SK-N-SH treated with all-trans-retinoic acid at 6 μM for 48 hours (cell line): ENCODE results near the gene RNF115.

ENCODE experiments used
- ARNTL ChIP-seq: fragments of 450-650 bp; formaldehyde crosslinking; IDR thresholded peaks from 2 replicates; pipeline ENCODE4 v1.5.0; 2020; ENCODE audit warnings: low read depth, mild to moderate bottlenecking, moderate library complexity, borderline replicate concordance
- CREB5 ChIP-seq: fragments of 250-450 bp; sonication (Bioruptor Pico); IDR thresholded peaks from 2 replicates; pipeline ENCODE4 v1.5.1; 2020; ENCODE audit warnings: low read depth, mild to moderate bottlenecking, moderate library complexity
- CSDC2 ChIP-seq: fragments of 250-450 bp; sonication (Bioruptor Pico); IDR thresholded peaks from 2 replicates; pipeline ENCODE4 v1.5.0; 2020; ENCODE audit warnings: mild to moderate bottlenecking, moderate library complexity
- CSRNP3 ChIP-seq: fragments of 250-450 bp; sonication (Bioruptor Pico); IDR thresholded peaks from 2 replicates; pipeline ENCODE4 v1.5.1; 2021; ENCODE audit warnings: mild to moderate bottlenecking, moderate library complexity
- PATZ1 ChIP-seq: fragments of 250-450 bp; sonication (Bioruptor Pico); IDR thresholded peaks from 2 replicates; pipeline ENCODE4 v1.8.0; 2020; ENCODE audit warnings: mild to moderate bottlenecking, moderate library complexity, borderline replicate concordance
- POU6F1 ChIP-seq: fragments of 250-450 bp; sonication (Bioruptor Pico); IDR thresholded peaks from 2 replicates; pipeline ENCODE4 v1.8.0; 2021; ENCODE audit warnings: low read depth, mild to moderate bottlenecking, moderate library complexity, borderline replicate concordance
- PPARA ChIP-seq: fragments of 250-450 bp; sonication (Bioruptor Pico); IDR thresholded peaks from 2 replicates; pipeline ENCODE4 v1.5.0; 2020; ENCODE audit warnings: mild to moderate bottlenecking, borderline replicate concordance
- RARB ChIP-seq: fragments of 250-450 bp; sonication (Bioruptor Pico); IDR thresholded peaks from 2 replicates; pipeline ENCODE4 v1.8.0; 2021; ENCODE audit warnings: mild to moderate bottlenecking, moderate library complexity
- SNAI2 ChIP-seq: fragments of 250-450 bp; sonication (Bioruptor Pico); IDR thresholded peaks from 2 replicates; pipeline ENCODE4 v1.5.0; 2020; ENCODE audit warnings: mild to moderate bottlenecking, moderate library complexity
- ZC3H10 ChIP-seq: fragments of 250-450 bp; sonication (Bioruptor Pico); IDR thresholded peaks from 2 replicates; pipeline ENCODE4 v1.5.1; 2021; ENCODE audit warnings: mild to moderate bottlenecking, moderate library complexity
- ZFP3 ChIP-seq: fragments of 250-450 bp; sonication (Bioruptor Pico); IDR thresholded peaks from 2 replicates; pipeline ENCODE4 v1.5.0; 2020; ENCODE audit warnings: mild to moderate bottlenecking, moderate library complexity
- ZFP30 ChIP-seq: fragments of 450-650 bp; formaldehyde crosslinking; IDR thresholded peaks from 2 replicates; pipeline ENCODE4 v1.5.0; 2022; ENCODE audit warnings: mild to moderate bottlenecking, moderate library complexity
- ZNF565 ChIP-seq: fragments of 450-650 bp; formaldehyde crosslinking; conservative IDR thresholded peaks from 2 replicates; pipeline ENCODE4 v1.5.0; 2020; ENCODE audit warnings: low read depth, mild to moderate bottlenecking, moderate library complexity
- ZNF8 ChIP-seq: fragments of 450-650 bp; formaldehyde crosslinking; IDR thresholded peaks from 2 replicates; pipeline ENCODE4 v1.5.0; 2020; ENCODE audit warnings: mild to moderate bottlenecking, moderate library complexity

GRCh38 chr1:145751491-145752037 is 72.3 kb downstream of the RNF115 start:
- TF ChIP-seq CSRNP3 (no peak), ZNF8 (no peak), PATZ1 (no peak), RARB (CRISPR knock-in tag) (0 out of 2 replicates have a peak, but pooled peaks have one; percentile 72), CREB5 (no peak), ZFP3 (CRISPR knock-in tag) (no peak), ZFP30 (CRISPR knock-in tag) (no peak), SNAI2 (CRISPR knock-in tag) (no peak), ZNF565 (CRISPR knock-in tag) (no peak), ARNTL (CRISPR knock-in tag) (no peak), PPARA (CRISPR knock-in tag) (no peak), CSDC2 (CRISPR knock-in tag) (no peak; the same call in 1 of the 2 replicates), ZC3H10 (CRISPR knock-in tag) (peak; percentile 46), POU6F1 (CRISPR knock-in tag) (peak; percentile 94; the same call in 1 of the 2 replicates)
